CD1c-positive myeloid dendritic cell (primary cell): ENCODE results near the gene CCDC6.

Source experiments
- DNase-seq: peaks from one replicate; pipeline ENCODE4 v3.0.0-alpha.2; 2016; ENCODE audit errors: extremely low spot score

The CCDC6 gene

GRCh38 chr10:59852670-59853069, 53.7 kb downstream of the CCDC6 start:
- no peak for DNase-seq

- no peak for DNase-seq
Measured at GRCh38 chr10:59851864-59852263, 54.5 kb downstream of the CCDC6 start.

DNA sequence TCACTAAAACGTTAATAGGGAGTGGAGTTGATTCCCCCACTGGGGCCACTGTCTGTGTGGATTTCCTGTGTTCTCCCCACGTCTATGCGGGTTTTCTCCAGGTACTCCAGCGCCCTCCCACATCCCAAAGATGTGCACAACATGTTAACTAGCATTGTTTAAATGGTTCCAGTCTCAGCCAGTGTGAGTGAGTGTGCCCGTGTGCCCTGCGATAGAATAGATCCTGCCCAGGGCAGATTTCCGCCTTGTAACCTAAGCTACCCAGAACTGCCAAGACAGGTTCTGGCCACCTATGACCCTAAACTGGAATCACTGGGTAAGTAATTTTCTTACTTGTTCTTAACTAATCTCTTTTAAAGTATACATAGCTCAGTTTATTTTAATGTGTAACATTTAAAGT, 58.5 kb downstream of the CCDC6 start:
- no peak for DNase-seq

DNA sequence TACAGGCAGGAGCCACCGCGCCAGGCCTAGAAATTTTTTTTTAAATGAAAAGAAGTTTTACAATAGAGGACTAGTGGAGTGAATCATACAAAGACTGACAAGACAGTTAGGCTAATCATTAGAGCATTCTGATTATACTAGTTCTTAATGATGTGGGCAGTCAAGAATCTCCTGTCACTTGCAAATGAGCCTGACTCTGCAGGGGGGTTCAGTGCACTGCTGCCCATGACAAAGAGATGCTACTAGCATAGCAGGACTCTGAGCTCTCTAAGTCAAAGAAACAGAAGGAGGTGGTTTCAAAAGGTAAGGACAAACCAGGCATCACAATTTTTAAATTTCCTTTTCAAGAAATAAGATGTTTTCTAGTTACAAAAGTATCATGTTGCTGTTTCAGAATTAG, 59.0 kb downstream of the CCDC6 start:
- DNase-seq: no peak

DNA sequence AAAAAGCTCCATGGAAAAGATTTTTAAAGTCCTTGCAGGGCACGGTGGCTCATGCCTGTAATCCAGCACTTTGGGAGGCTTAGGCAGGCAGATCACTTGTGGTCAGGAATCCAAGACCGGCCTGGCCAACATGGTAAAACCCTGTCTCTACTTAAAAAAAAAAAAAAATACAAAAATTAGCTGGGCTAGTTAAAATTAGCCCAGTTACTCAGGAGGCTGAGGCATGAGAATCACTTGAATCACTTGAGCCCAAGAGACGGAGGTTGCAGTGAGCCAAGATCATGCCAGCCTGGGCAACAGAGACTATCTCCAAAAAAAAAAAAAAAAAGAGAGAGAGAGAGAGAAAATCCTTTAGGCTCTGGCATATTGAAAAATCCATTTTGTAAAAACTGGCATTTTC, 61.9 kb downstream of the CCDC6 start:
- no peak for DNase-seq

- DNase-seq: no peak
Measured at GRCh38 chr10:59843748-59844147, 62.6 kb downstream of the CCDC6 start.

DNA sequence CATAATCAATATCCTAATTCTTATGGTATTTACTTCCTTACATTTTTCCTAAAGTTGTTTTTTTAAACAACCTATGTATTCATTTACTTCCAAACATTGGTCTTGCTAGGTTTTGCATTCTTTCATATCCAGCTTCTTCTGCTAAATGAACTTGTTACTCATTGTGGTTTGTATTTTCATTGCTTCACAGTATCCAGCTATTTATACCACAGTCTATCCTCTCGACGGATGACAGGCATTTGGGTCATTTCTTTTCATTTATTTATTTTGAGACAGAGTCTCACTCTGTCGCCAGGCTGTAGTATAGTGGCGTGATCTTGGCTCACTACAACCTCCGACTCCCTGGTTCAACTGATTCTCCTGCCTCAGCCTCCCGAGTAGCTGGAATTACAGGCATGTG, 66.8 kb downstream of the CCDC6 start:
- no peak for DNase-seq

DNA sequence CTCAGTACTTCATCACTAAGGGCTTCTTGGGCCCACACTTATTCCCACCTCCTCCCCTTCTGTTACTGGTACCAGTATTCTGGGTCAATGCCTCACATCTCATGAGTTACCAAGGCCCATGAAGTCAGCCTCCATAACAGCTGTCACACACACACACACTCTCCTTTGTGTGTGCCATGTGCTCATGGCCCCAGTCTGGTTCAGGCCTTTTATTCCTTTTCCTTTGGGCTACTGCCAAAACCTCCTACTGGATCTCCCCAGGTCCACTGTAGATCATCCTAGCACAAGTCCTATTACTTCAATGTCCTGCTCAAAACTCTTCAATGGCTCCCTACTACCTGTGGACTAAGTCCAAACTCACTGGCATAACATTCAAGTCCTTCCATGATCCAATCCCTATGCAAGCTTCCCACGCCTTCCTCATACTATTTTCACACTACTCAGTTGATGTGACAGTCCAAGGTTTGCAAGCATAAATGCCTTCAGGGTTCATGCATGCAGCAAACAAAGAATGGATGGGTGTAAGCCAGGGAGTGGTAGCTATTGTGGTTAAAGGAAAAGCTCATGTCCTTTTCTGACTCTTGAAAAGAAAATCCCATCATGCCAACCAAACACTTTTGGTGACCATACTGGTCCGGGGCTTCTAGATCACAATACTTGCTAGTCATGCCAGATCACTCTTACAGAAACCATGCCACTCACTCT, 68.1 kb downstream of the CCDC6 start:
- DNase-seq: no peak

GRCh38 chr10:59833810-59834209, 72.5 kb downstream of the CCDC6 start:
- DNase-seq: no peak

DNA sequence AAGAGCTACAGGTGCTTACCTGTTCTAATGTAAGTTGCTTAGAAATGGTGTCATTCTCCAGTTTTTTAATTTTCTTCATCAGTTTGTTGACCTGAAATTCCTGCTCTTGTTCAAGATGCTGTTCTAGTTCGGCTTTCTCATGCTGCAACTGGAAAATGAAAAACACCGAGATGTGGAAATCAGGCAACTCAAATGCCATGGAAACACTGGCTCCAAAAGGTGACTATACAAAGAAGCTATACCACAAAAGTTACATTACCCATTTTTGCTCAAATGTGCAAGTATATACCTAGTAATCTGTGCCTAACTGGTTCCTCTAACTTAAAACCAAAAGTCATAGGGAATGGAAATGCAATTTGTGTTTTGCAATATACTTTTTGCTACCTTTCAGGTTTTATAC, 73.8 kb downstream of the CCDC6 start:
- no peak for DNase-seq

GRCh38 chr10:59831658-59832503, 74.5 kb downstream of the CCDC6 start:
- no peak for DNase-seq

DNA sequence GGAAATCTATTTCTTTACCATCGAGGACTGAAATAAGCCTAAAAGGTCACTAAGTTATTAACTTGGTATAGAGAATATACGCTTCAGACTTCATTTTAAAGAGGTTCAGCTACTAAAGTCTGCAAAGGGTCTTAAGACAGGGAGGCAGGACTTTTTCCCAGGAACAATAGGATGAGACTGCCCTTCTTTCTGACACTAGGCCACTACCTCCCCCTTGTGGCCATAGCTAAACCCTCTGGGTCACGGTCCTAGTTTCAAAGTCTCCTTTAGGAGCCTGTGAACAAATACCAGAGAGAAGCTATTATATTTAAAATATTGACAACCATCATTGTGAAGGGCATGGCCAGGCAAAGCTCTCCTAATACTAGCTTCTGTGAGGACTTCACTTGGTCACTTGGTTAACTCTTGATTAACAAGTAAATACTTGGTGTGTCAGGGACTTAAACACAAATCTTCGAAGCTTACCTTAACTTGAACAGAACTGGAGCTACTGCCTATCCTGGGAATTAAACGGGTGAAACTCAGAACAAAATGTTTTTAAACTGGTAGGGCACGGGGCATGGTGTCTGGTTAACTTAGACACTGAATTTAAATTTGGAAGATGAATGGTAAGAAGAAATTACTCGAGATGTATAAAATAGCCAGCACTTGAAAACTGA, 75.6 kb downstream of the CCDC6 start:
- peak; percentile 39 for DNase-seq

DNA sequence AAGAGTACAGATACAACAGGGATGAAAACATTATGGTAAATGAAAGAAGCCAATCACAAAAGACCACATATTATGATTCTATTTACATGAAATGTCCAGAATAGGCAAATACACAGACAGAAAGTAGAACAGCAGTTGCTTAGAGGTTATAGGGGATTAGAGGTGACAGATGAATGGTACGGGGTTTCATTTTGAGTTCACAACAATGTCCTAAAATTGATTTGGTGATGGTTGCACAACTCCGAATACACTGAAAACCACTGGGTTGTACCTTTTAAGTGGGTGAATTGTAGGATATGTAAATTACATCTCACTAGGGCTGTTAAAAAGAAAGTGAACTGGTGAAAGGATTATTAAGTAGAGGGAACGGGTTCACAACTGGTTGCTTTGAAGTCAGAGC, 76.8 kb downstream of the CCDC6 start:
- DNase-seq: no peak

DNA sequence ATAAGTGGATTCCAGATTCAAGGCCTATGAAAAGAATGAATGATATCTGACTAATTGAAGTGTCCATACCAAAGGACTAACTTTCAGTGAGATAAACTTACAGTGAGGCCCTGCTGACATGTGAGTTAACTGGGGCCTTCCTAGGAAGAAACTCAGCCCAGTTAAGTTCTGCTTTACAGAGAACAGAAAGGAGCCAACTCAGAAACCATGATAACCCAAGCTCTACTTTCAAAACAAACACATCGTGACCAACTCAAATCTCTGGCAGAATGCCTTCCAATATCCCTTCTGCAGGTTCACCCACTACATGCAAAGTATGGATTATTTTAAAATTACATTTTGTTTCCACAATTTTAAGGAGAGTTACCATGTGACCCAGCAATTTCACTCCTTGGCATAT, 77.3 kb downstream of the CCDC6 start:
- peak; percentile 11 for DNase-seq

GRCh38 chr10:59825932-59826331, 80.4 kb downstream of the CCDC6 start:
- DNase-seq: no peak

GRCh38 chr10:59823751-59824150, 82.6 kb downstream of the CCDC6 start:
- DNase-seq: no peak

DNA sequence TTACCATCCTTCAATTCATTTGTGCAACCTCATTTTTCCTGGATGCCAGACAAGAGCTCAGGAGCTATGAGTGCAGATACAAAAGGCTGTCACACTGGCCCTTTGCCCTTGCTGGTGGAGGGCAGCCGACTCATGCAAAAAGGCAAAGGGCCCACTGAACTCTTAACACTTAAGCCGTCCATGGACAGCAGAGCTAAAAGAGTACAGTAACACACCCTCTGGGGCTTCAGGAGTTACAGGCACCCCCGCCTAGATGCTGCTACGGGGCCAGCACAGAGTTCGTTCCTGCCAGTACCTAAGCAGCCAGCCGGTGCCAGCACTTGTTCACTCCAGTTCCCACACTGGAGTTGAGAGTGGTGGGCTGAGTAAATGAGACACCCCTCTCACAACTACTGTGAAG, 83.2 kb downstream of the CCDC6 start:
- DNase-seq: no peak

GRCh38 chr10:59820471-59820870, 85.9 kb downstream of the CCDC6 start:
- no peak for DNase-seq

DNA sequence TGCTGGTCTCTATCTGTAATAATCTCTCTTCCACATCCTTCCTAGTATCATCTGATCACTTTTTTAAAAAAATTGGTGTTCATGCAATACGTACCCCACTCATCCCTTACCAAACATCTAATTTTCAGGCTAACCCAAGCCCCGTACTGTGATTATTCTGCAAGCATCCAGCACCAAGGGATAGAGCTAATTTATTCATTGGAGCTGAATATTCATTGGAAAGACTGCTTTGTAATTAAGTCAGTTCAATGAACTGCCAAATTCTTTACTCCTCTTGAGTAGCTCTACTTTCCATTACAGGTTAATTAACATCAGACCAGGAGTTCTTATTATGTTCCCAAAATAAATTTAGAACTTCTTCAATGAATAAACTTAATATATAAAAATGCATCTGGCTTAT, 86.7 kb downstream of the CCDC6 start:
- no peak for DNase-seq

- DNase-seq: no peak
Measured at GRCh38 chr10:59819265-59819664, 87.1 kb downstream of the CCDC6 start.

- peak; percentile 46 for DNase-seq
Measured at GRCh38 chr10:59817773-59818172, 88.6 kb downstream of the CCDC6 start.

DNA sequence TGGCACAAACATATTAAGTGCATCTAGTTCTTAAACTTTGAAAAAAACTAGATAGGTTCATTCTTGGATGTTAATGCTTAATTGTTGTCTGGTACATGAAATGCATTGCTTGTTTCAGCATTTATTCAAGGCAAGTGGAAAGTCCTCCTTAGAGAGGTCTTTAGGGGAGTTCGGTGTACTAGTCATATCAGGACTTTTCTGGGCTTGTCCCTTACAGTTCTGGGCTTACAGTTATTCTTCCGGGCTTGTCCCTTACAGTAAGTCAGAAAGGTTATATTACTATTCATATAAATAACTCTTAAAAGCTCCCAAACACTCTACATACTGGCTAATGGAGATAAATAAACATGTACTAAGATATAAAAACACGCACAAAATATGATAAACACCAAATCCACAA, 91.5 kb downstream of the CCDC6 start:
- DNase-seq: no peak
